Gastrocnemius medialis (tissue), 4 donors: ENCODE results near the gene NUDT4B.
"Not testable (repeated sequence)": the region's sequence is repeated elsewhere in the genome, so short reads cannot be mapped to it uniquely, and the experiment has no call there.

Experiments
- CTCF ChIP-seq, 5 experiments: fragments of 450-650 bp in 3 of 5; fragments of 200-600 bp in 2 of 5; sonication (generic) in 2 of 5; IDR thresholded peaks in 4 of 5; conservative IDR thresholded peaks in 1 of 5; 1 replicate in 4 of 5; 2 replicates in 1 of 5; pipeline ENCODE4 v1.5.1; 2016 to 2019; ENCODE audit warnings: antibody characterized with exemption in 5 of 5, mild to moderate bottlenecking in 3 of 5, moderate library complexity in 3 of 5
- POLR2A ChIP-seq, 2 donors: fragments of 450-650 bp; IDR thresholded peaks; one replicate each; pipeline ENCODE4 v1.6.1; 2017; ENCODE audit warnings: antibody characterized with exemption in 2 of 2, mild to moderate bottlenecking in 2 of 2, moderate library complexity in 2 of 2

DNA sequence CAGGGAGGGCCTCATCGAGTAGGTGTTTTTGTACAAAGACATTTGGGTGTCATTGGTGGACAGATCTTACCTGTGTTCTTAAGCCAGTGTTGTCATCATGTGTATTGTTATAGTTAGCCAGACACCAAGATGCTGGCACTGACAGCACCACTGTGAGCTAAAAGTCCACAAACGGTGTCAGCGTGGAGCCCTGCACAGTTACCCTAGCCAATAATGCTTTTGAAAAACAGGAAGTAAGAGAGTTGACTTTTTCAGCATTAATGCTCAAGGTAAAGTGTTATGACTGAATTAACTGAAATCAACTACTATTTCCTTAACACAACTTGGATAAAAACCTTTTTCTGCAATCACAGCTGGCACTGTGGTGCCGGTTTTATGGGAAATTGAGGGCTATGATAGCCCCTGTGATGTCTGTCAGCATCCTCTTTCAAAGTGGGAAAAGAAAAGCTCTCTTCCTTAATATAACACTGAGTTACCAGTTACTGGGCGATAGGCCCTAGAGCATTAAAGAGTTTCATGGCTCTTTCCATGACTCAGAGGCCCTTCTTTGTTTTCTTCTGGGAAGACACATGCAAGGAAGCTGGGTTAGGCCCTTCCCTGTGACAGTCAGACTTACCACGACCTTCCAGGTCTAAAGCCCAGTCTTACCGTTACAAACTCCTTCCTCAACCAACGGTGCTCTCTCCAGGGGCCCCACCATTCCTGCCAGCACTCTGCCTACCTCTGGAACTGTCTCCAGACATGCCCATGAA lies 37.6 kb upstream of the NUDT4B start:
- not testable (repeated sequence) for TF ChIP-seq POLR2A (IDR thresholded peaks at IDR 0.05); CTCF (IDR thresholded peaks at IDR 0.05 in 4 of 5, conservative IDR thresholded peaks at IDR 0.05 in 1 of 5)
